ENCODE data around the gene FHIT. TPM values are rescaled to one million over a fixed set of nuclear protein-coding genes. Genes with fewer than 3 reads are reported as not detected.

The FHIT gene
- total and polyA plus RNA-seq, 2 donors from 2014 or later, result 20.2 to 61.2 TPM

DNA sequence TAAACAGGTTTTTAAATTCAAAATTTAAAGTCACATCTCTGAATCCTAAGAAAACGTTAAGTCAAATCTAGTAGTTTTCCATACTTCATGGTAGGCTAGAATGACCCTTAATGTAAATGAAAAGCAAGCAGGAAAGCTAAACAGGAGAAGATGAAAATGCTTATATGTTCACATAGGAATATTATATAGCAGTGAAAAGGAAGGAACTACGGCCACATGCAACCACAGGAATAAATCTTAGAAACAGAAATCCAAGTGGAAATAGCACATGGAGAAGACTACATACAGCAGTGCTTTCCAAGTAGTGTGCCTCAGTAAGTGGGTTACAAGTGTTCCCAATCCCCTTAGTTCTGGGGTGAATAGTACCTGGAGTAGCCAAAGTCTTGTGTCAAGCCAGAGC, 296.2 kb downstream of the FHIT start:
- no peaks in the 10 kb centered on the region for H3K36me3 ChIP-seq (ENCODE audit: control insufficient read depth in 2 of 3, insufficient read depth in 3 of 3, low read length in 3 of 3)
- H3K4me3 ChIP-seq (ENCODE audit: low read length in 3 of 3), result no peak overlapping the region
- no peaks in the 10 kb centered on the region for H3K27me3 ChIP-seq (ENCODE audit: control insufficient read depth, insufficient read depth, low read length)
- no peak overlapping the region for H3K9ac ChIP-seq (ENCODE audit: low read length in 3 of 3)
- H3K9me3 ChIP-seq (ENCODE audit: control insufficient read depth in 2 of 3, insufficient read depth in 1 of 3, low read length in 3 of 3), result peaks cover 0 to 8% (median 0%) of the 10 kb centered on the region in 3 donors
- no peak for FAIRE-seq
- no peak for DNase-seq
- no peak overlapping the region for H3K27ac ChIP-seq (ENCODE audit: low read depth in 2 of 2, low read length in 2 of 2)
- TF ChIP-seq, protein P1, sequence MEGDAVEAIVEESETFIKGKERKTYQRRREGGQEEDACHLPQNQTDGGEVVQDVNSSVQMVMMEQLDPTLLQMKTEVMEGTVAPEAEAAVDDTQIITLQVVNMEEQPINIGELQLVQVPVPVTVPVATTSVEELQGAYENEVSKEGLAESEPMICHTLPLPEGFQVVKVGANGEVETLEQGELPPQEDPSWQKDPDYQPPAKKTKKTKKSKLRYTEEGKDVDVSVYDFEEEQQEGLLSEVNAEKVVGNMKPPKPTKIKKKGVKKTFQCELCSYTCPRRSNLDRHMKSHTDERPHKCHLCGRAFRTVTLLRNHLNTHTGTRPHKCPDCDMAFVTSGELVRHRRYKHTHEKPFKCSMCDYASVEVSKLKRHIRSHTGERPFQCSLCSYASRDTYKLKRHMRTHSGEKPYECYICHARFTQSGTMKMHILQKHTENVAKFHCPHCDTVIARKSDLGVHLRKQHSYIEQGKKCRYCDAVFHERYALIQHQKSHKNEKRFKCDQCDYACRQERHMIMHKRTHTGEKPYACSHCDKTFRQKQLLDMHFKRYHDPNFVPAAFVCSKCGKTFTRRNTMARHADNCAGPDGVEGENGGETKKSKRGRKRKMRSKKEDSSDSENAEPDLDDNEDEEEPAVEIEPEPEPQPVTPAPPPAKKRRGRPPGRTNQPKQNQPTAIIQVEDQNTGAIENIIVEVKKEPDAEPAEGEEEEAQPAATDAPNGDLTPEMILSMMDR (IDR thresholded peaks at IDR 0.05; ENCODE audit: borderline replicate concordance, extremely low read depth, insufficient read depth), result no peak
- H3K4me1 ChIP-seq (ENCODE audit: control insufficient read depth in 2 of 3, insufficient read depth in 2 of 3, low read depth in 1 of 3, low read length in 3 of 3), result no peaks in the 10 kb centered on the region
- intact Hi-C loops (cut with DNase I), result no loop called here

DNA sequence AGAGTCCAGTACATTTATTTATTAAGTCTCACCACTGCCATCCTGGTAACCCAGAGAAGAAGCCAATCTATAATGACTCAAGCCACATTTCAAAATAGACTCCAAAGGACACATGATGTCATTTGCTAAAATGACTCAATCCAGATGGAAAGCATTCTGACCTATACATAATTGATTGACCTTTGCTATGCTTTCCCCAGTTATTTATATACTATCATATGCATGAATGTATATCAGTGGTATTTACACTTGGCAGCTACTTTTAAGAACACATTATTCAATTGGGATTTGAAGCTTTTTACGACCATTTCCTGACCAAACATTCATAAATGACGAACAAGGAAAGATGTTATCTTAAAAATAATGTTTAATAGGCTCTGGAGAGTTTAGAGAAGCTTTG, 297.2 kb downstream of the FHIT start:
- no peaks in the 10 kb centered on the region for H3K4me1 ChIP-seq (ENCODE audit: control insufficient read depth in 2 of 3, insufficient read depth in 2 of 3, low read depth in 1 of 3, low read length in 3 of 3)
- no peaks in the 10 kb centered on the region for H3K36me3 ChIP-seq (ENCODE audit: control insufficient read depth in 2 of 3, insufficient read depth in 3 of 3, low read length in 3 of 3)
- intact Hi-C loops (cut with DNase I), result no loop called here
- H3K9ac ChIP-seq (ENCODE audit: low read length in 3 of 3), result no peak overlapping the region
- H3K27ac ChIP-seq (ENCODE audit: low read depth in 2 of 2, low read length in 2 of 2), result no peak overlapping the region
- H3K27me3 ChIP-seq (ENCODE audit: control insufficient read depth, insufficient read depth, low read length), result no peaks in the 10 kb centered on the region
- peaks cover 0 to 8% (median 0%) of the 10 kb centered on the region in 3 donors for H3K9me3 ChIP-seq (ENCODE audit: control insufficient read depth in 2 of 3, insufficient read depth in 1 of 3, low read length in 3 of 3)
- no peak overlapping the region for H3K4me3 ChIP-seq (ENCODE audit: low read length in 3 of 3)
- FAIRE-seq (no peak), DNase-seq (peak in 2 of 5 donors; percentile 57 to 76)
- TF ChIP-seq, protein P1 (IDR thresholded peaks at IDR 0.05; ENCODE audit: borderline replicate concordance, extremely low read depth, insufficient read depth), result no peak

DNA sequence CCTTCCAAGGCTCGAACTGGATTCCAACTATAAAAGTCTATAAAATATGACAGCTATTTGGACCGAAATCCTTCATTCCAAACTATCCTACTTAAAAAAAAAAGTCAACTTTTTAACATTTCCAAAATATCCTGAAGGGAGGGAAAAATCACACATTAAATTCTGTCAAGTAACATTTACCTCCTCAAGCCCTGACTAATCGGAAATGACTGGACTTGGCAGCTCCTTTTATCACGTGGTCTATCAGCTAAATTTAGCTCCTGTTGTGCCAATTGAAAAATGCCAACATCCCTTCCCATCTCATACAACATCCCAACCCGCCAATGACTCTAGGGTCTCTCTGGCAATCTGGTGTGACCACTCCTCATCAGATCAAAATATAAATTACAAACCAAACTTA, 297.9 kb downstream of the FHIT start:
- Histone ChIP-seq H3K27me3 (ENCODE audit: control insufficient read depth, insufficient read depth, low read length) (no peaks in the 10 kb centered on the region), H3K4me1 (ENCODE audit: control insufficient read depth in 2 of 3, insufficient read depth in 2 of 3, low read depth in 1 of 3, low read length in 3 of 3) (no peaks in the 10 kb centered on the region), H3K36me3 (ENCODE audit: control insufficient read depth in 2 of 3, insufficient read depth in 3 of 3, low read length in 3 of 3) (no peaks in the 10 kb centered on the region), H3K9me3 (ENCODE audit: control insufficient read depth in 2 of 3, insufficient read depth in 1 of 3, low read length in 3 of 3) (peaks cover 0 to 4% (median 0%) of the 10 kb centered on the region in 3 donors), H3K27ac (ENCODE audit: low read depth in 2 of 2, low read length in 2 of 2) (peak overlapping the region in 1 of 2 donors; percentile 5), H3K4me3 (ENCODE audit: low read length in 3 of 3) (no peak overlapping the region), H3K9ac (ENCODE audit: low read length in 3 of 3) (no peak overlapping the region)
- FAIRE-seq (no peak), DNase-seq (peak in 2 of 5 donors; percentile 31 to 51)
- intact Hi-C loops (cut with DNase I), result no loop called here
- TF ChIP-seq, protein P1 (IDR thresholded peaks at IDR 0.05; ENCODE audit: borderline replicate concordance, extremely low read depth, insufficient read depth), result no peak

DNA sequence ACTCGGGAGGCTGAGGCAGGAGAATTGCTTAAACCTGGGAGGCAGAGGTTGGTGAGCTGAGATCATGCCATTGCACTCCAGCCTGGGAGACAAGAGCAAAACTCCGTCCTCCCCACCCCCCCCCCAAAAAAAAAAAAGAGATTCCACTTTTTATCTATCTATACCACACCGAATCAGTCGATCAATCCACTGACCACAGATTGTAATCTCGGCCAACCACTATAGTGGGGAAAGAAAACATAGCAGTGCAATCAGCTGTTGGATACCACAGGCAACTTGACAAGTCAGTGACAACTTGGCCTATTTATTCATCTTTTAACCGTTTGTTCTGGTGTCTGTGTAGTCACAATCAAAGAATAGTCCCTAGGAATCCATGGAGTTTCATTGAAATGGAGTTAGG, 299.2 kb downstream of the FHIT start:
- Histone ChIP-seq H3K9ac (ENCODE audit: low read length in 3 of 3) (no peak overlapping the region), H3K27me3 (ENCODE audit: control insufficient read depth, insufficient read depth, low read length) (no peaks in the 10 kb centered on the region), H3K4me1 (ENCODE audit: control insufficient read depth in 2 of 3, insufficient read depth in 2 of 3, low read depth in 1 of 3, low read length in 3 of 3) (no peaks in the 10 kb centered on the region), H3K4me3 (ENCODE audit: low read length in 3 of 3) (no peak overlapping the region), H3K9me3 (ENCODE audit: control insufficient read depth in 2 of 3, insufficient read depth in 1 of 3, low read length in 3 of 3) (peaks cover 0 to 4% (median 0%) of the 10 kb centered on the region in 3 donors), H3K36me3 (ENCODE audit: control insufficient read depth in 2 of 3, insufficient read depth in 3 of 3, low read length in 3 of 3) (no peaks in the 10 kb centered on the region), H3K27ac (ENCODE audit: low read depth in 2 of 2, low read length in 2 of 2) (no peak overlapping the region)
- FAIRE-seq (no peak), DNase-seq (no peak)
- intact Hi-C loops (cut with DNase I), result no loop called here
- TF ChIP-seq, protein P1 (IDR thresholded peaks at IDR 0.05; ENCODE audit: borderline replicate concordance, extremely low read depth, insufficient read depth), result no peak

All from kidney (tissue), 14 donors.